GM18517 (cell line): ENCODE results near the gene MAGEC1.
"Not testable (repeated sequence)": the region's sequence is repeated elsewhere in the genome, so short reads cannot be mapped to it uniquely, and the experiment has no call there.

Experiments used
- ATAC-seq: cut with Tn5 transposase; IDR thresholded peaks from one replicate; pipeline ENCODE4 v1.9.1; 2021; ENCODE audit warnings: mild to moderate bottlenecking, moderate library complexity; ENCODE audit not compliant: unreplicated experiment

The MAGEC1 gene

DNA sequence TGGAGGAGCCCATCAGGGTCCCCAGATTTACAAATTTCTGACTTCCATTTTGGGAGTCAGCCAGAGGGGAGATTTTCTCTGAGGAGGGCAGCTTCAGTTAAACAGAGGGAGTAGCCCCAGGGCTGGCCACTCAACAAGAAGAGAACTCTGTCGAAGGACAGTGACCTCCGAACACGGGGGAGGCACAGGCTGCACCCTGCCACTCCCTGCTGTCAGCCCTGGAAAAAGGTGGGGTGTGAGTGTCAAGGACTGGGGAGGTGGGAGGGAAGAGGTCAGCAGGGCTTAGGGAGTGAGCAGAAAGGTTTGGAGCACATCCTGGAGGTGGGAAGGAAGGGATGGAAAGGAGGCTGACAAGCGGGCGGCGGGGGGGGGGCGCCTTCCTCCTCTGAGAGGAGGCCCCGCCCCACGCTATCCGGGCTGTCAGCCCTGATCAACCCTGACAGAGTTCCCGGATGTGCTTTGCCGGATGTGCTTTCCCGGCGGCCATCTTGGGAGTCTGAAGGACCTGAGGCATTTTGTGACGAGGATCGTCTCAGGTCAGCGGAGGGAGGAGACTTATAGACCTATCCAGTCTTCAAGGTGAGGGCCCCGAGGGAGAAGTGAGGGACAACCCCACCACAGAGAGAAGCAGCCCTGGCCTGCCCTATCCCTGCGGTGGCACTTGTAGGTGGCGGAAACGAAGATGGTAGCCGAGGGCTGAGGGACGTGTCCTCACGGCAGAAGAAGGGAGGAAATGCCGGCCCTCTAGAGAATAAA is at the start of gene MAGEC1:
TSS of gene MAGEC1 (plus strand) at position 495 of the 756 bp plus-strand sequence. CDS start 1,179 bp downstream, outside the sequence.
- ATAC-seq = no peak

- ATAC-seq = no peak
Measured at GRCh38 chrX:141857479-141857878, 46.2 kb upstream of the MAGEC1 start.

- ATAC-seq = no peak
Measured at GRCh38 chrX:141879616-141880015, 24.1 kb upstream of the MAGEC1 start.

DNA sequence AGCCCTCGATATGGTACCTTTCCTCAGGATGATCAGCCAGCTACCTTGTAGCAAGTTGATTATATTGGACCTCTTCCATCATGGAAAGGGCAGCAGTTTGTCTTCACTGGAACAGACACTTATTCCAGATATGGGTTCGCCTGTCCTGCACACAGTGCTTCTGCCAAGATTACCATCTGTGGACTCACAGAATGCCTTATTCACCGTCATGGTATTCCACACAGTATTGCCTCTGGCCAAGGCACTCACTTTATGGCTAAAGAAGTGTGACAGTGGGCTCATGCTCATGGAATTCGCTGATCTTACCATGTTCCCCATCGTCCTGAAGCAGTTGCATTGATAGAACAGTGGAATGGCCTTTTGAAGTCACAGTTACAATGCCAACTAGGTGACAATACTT is 14.9 kb upstream of the MAGEC1 start:
- ATAC-seq = not testable (repeated sequence)

GRCh38 chrX:141894733-141895132 is 9.0 kb upstream of the MAGEC1 start:
- ATAC-seq = no peak

DNA sequence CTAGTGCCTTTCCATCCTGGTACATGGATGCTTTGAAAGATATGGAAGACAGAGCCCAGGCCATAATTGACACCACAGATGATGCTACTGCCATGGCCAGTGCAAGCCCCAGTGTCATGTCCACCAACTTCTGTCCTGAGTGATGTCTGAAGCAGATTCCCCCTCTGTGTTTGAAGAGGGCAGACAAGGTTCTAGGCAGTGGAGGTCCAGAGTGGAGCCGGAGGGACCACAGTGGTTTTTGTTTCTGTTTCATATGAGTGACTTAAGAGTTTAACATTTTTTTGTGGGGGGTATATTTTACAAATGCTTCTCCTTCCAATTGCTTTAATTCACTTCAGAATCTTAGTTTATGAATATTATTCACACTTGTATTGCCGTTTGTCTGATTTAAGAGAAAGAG is 6.0 kb upstream of the MAGEC1 start:
- ATAC-seq = no peak

DNA sequence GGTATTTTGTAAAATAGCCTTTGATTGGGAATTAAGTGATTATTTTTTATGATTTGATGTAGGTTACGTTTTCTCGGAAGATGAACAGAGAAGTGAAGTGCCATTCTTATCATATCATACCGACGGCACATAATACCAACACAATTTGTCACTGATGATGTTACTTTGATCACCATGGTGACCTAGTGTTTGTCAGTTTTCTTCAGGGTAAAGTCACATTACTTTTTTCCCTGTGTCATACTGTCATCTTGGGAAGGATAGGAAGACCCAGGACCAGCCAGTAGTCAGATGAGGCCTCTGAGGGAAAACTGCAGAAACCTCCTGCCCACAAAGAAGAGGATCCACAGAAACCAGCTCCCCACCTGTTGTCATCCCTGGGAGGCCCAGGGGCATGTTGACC is 1.3 kb upstream of the MAGEC1 start:
- no peak for ATAC-seq

GRCh38 chrX:141904262-141904661 is 568 bp downstream of the MAGEC1 start:
- no peak for ATAC-seq

GRCh38 chrX:141917801-141918200 is 14.1 kb downstream of the MAGEC1 start:
- ATAC-seq = no peak

- ATAC-seq = no peak
Measured at GRCh38 chrX:141924293-141924692, 20.6 kb downstream of the MAGEC1 start.

DNA sequence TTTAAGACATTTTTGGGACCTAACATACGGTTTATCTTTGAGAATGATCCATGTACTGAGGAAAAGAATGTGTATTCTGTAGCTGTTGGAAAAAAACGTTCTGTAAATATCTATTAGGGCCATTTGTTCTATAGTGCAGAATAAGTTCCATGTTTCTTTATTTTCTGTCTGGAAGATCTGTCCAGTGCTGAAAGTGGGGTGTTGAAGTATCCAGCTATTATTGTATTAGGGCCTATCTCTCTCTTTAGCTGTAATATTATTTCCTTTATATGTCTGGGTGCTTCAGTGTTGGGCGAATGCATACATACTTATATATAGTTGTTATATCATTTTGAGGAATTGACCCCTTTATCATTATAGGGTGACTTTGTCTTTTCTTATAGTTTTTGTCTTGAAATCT is 24.7 kb downstream of the MAGEC1 start:
- no peak for ATAC-seq

GRCh38 chrX:141934059-141934641 is 30.5 kb downstream of the MAGEC1 start:
- ATAC-seq = no peak

DNA sequence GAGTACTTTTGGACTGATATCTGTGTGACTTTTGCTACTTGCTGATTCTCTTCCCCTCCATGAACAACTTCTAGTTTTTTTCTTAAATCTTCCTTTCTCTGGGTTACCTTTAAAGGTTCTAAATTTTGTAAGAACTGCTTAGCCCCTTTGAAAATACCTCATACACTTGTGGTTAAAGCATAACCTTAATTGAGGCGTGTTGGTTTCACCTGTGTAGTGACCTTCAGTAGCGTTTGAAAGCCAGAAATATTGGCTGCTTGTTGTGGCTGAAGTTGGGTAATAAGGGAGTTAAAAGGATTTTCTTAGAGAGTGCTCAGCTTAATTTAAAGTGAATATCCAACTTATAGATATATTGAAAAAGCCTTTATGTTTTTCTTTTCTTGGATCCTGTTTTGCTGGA is 32.0 kb downstream of the MAGEC1 start:
- ATAC-seq = no peak

- ATAC-seq = no peak
Measured at GRCh38 chrX:141936080-141936479, 32.4 kb downstream of the MAGEC1 start.

GRCh38 chrX:141941234-141941633 is 37.5 kb downstream of the MAGEC1 start:
- ATAC-seq = no peak

DNA sequence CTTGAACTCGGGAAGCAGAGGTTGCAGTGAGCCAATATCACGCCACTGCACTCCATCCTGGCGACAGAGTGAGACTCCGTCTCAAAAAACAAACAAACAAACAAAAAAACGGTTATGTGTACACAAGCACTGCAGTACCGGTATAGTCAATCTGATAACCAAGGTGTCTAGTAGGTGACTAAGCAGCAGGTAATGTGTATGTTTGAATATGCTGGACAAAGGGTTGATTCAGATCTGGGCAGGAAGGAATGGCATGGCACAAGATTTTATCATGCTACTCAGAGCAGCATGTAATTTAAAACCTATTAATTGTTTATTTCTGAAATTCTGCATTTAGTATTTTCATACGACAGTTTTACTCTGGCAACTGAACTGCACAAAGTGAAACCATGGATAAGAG is 41.7 kb downstream of the MAGEC1 start:
- ATAC-seq = no peak

DNA sequence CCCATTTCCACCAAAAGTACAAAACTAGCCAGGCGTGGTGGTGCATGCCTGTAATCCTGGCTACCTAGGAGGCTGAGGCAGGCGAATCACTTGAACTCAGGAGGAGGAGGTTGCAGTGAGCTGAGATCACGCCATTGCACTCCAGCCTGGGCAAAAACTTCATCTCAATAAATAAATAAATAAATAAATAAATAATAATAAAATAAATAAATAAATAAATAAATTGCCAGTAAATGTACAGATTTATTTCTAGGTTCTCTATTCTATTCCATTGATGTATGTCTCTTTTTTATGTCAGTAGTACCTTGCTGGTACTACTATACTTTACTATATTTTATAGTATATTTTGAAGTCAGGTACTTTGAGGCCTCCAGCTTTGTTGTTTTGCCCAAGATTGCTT is 43.7 kb downstream of the MAGEC1 start:
- ATAC-seq = no peak

- no peak for ATAC-seq
Measured at GRCh38 chrX:141952603-141953002, 48.9 kb downstream of the MAGEC1 start.

GRCh38 chrX:141958675-141959074 is 55.0 kb downstream of the MAGEC1 start:
- no peak for ATAC-seq
